Stimulated activated CD8-positive, alpha-beta memory T cell treated with anti-CD3 and anti-CD28 coated beads, Interleukin-12 subunit alpha, Interleukin-12 subunit beta, amount 100 ng/mL, for 24 hours (primary cell): Measurements from ENCODE around the gene DUOXA2.
"Not testable (repeated sequence)": the region's sequence is repeated elsewhere in the genome, so short reads cannot be mapped to it uniquely, and the experiment has no call there.

ENCODE experiments used
- DNase-seq: peaks from one replicate; pipeline ENCODE4 v3.0.0-alpha.2; 2020; ENCODE audit errors: extremely low read depth

DUOXA2 gene

DNA sequence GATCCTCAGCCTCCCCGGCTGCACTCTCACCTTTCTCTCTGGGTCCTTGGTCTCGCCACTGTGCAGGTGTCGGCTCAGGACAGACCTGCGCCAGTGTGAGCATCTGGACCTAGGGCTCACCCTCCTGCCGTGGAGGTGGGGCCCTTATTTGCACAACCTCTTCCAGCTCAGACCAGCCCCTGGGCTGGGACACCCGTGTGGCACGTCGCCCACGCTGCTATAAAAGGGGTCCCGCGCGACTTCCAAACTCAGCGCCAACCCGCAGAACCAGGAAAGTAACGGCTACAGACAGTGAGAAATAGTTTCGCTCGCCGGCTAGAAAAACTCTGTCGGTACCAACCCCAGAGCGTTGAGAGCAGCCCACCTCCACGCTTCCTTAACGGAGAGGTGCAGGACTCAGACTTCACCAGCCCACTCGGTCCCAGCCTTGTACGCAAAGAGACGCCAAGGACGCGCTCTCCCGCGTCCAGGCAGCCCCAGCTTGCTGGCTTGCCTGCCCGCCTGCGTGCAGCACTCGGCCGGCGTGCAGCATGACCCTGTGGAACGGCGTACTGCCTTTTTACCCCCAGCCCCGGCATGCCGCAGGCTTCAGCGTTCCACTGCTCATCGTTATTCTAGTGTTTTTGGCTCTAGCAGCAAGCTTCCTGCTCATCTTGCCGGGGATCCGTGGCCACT is at the start of gene DUOXA2, which contains the start of gene DUOX2:
DUOXA2 (plus strand) TSS at position 251 of the 675 bp plus-strand sequence; CDS start at position 531, 280 bp downstream.
DUOX2 (minus strand) TSS at position 97 of the 675 bp plus-strand sequence. CDS start 761 bp downstream, outside the sequence.
- no peak for DNase-seq

DNA sequence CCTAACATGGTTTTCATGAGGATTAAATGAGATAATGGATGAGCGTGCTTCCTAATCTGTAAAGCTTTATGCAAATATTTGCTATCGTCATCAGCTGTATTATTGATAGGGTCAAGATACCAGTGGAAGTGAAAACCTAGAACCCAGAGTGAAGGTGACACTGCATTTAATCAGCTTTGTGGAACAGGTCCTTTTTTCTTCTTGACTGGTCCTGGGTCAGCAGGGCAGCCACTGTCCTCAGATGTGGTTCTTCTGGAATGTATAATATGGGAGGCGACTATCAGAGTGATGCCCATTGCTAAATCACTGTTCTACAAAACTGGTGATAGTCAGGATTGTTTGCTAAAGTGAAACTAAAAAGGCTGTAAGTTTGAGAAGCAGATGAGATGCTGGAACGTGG is 49.7 kb upstream of the DUOXA2 start:
- DNase-seq, result no peak

DNA sequence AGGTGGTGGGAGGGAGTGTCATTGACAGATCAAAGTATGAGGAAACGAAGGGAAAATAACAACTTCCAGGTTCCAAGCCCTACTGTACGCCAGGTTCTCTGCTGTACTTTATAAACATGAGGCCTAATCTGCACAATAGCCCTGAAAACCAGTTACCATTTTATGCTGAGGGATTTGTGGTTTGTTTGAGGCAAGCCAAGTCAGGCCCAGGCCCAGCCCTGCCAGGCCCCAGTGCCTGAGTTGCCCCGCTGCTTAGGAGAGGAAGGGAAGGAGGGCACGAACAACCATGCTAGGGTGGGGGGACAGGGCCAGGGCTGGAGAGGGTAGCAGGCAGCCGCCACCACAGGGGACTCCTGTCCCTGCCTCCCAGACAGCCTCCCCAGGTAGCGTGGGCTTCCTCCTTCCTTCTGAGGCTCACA is 44.2 kb upstream of the DUOXA2 start:
- not testable (repeated sequence) for DNase-seq

DNA sequence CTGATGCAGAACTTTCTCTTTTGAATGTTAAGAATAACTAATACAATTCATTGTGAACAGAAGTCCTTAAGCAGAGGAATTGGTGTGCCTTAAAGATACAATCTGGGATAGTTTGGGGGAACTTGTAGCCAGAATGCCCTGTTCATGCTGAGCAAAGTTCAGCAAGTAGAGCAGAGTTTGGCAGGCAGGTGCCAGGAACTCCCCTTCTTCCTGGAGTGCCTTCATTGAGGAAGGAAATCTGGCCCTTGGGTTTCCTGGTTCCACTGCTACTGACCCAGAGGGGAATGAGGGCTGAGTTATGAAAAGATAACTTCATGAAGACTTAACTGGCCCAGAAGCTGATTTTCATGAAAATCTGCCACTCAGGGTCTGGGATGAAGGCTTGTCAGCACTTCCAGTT is 40.5 kb upstream of the DUOXA2 start:
- DNase-seq, result not testable (repeated sequence)

DNA sequence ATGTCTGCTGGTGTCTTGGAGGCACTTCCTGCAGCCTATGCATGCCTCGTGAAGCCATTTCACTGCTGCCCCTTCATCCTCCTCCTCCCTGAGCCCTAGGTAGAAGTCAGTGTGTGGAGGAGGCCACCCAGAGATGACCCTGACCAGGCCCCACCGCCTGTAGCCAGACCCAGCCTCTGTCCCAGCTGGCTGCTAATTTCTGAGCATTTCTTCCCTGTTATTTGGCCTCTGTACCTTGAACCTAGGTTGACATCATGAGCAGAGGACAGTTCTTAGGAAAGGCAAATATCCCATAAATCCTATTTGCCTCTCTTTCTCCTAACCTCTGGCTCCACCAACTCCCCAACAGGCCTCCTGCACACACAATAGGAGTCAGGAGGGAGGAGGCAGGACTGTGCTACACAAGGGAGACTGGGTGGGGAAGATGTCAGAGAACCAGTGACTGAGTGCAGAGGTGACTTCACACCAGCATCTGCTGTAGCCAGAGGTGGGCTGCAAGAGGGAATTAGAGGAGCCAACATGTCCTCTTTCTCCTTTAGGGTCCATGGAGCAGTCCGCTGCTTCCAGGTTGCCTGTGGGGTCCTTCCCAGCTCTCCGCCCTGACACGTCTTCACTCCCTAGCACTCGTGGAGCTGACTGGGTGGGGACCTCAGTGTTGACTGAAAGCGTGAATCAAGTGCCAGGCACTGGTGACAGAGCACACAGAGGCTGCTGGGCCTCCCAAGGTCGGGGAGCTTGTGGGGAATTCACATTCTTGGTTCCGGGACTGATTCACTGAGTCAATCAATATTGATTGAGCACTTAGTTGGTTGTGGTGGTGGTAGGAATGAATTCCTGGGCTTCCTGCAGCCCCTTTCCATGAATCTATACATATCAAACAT is 38.4 kb upstream of the DUOXA2 start:
- not testable (repeated sequence) for DNase-seq

DNA sequence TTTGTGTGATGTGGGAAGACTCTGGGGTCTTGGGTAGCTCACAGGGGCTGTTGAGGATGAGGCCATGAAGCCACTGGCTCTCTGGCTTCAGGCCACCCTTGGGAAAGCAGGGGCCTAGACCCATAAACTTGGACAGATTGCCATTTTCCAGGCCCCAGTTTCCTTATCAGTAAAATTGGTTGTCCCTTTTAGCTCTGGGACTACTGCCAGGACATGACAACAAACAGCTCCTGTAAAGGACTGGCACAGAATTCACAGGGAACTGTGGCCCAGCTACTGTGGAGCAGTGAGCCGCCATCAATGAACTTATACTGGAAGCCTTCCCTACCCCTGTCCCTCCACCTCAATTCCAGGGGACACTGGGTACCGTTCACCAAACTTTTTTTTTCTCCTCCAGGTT is 36.7 kb upstream of the DUOXA2 start:
- DNase-seq, result not testable (repeated sequence)

DNA sequence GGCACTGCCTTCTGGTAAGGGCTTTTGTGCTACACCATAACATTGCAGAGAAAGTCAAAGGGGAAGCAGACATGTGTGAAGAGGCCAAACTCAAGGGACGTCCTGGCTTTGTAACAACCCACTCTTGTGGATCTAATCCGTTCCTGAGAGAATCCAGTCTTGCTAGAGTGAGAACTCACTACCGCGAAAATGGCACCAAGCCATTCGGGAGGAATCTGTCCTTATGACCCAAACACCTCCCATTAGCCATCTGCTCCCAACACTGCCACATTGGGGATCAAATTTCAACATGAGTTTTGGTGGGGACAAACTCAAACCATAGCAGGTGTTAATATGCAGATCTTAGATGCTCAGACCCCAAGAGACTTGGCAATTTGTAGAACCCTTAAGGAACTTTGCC is 34.9 kb upstream of the DUOXA2 start:
- not testable (repeated sequence) for DNase-seq

DNA sequence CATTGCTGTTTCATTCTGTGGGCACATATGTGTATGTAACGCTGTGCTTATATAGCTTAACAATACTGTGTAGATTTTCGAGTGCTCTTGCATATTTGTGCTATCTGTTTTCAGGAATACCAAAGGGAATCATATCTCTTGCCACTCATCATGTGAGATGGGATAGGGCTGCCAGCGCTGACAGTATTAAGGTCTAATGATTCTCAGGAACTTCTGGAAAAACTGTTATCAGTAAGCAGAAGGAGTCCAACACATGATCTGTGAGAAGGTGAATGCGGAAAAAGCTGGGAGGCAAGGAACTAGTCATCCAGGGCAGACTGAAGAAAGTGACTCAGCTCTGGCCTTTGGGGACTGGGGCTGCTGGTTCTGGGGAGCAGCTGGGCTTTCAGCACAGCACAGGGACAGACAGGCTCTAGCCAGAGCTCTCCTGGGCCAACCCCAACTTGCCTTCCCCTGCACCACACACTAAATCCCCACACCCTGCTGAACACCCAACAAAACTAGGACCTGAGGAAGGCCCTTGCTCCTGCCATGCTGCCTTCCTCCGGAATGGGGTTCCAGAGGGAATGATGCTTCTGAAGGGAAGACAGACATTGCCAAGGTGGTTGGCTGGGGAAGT is 34.4 kb upstream of the DUOXA2 start:
- DNase-seq, result not testable (repeated sequence)

DNA sequence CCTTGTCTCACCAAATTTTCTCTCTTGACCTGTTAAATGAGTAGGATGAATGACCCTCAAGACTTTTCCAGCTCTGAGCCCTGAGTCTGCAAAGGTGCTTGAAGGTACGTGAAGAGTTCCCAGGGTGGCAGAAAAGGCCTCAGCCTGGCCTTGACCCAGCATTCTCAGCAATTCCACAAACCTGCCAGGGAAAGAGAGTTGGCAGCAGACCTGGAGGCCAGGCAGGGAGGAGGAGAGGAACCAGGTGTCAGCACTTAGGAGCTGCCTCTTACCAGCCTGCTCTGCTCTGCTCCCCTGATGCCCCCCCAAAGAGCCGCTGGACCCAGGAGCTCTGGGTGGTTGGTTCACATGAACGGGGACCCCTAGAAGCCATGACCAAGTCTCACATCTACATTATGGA is 33.5 kb upstream of the DUOXA2 start:
- DNase-seq, result not testable (repeated sequence)

DNA sequence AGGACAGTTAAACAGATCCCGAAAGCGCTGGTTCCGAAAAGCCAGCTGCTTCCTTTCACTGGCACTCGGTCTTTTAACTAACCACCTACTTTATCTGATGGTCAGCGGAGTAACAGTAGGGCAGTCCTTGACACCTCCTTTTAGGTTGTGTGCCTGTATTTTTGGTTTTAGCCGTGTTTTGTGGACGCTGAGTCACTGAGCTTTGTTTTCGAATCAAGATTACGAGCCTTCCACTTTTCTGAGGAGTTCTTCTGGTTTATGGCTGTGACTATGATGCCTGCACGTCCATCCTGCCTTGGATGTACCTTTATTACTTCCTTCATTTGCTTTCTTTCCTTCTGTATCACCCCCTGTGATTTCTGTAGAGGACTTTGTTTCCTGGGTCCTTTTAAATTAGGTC is 31.7 kb upstream of the DUOXA2 start:
- not testable (repeated sequence) for DNase-seq

DNA sequence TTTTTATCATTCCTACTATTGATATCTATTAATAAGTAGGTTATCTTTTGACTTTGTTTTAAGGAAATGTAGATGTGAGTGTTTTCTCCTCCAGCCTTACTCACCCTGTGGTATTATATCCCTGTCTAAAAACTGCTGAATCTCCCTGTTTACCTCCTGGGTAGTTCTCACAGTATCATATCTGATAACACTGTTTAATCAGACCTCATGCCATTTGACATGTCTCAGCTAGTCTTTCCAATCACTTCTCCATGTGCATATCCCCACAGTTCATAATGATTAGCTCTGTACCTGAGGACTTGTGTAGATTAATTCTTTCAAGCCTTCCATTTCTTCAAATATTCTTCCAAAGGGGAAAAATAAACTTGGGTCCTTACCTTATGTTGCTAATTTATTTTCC is 30.9 kb upstream of the DUOXA2 start:
- no peak for DNase-seq

DNA sequence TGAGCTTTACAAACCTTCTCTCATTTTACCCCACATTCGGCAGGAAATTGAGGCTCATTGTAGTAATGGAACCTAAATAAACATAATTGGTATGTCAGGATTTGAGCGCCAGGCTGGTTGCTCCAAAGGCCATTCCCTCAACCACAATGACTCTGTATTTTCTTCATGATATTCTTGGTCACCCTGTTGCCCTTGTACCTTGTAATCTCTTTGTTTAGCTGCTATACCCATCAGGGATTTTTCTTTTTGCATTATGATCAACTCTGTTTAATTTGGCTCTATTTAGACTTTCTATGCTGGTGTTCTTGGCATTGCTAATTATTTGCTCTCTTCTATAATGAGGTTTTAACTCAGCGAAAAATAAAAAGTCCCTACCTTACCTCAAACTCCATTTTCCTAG is 30.0 kb upstream of the DUOXA2 start:
- DNase-seq, result no peak

DNA sequence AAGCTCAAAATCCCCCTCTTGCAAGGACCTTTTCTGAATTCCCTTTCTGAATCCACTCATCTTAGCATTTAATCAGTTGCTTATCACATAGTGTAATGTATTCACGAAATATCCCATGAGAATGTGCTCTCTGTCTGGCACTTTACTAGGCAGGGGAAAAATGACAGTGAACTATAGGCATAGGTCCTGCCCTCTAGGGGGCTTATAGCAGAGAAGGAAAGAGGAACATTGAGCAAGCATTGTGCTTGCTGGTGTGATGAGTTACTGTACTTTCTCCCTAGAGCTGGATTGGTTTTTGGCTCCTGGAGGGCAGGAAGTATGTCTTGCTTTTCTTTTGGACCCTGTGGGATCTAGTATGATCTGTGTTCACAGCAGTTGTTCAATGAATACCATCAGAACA is 26.6 kb upstream of the DUOXA2 start:
- no peak for DNase-seq

DNA sequence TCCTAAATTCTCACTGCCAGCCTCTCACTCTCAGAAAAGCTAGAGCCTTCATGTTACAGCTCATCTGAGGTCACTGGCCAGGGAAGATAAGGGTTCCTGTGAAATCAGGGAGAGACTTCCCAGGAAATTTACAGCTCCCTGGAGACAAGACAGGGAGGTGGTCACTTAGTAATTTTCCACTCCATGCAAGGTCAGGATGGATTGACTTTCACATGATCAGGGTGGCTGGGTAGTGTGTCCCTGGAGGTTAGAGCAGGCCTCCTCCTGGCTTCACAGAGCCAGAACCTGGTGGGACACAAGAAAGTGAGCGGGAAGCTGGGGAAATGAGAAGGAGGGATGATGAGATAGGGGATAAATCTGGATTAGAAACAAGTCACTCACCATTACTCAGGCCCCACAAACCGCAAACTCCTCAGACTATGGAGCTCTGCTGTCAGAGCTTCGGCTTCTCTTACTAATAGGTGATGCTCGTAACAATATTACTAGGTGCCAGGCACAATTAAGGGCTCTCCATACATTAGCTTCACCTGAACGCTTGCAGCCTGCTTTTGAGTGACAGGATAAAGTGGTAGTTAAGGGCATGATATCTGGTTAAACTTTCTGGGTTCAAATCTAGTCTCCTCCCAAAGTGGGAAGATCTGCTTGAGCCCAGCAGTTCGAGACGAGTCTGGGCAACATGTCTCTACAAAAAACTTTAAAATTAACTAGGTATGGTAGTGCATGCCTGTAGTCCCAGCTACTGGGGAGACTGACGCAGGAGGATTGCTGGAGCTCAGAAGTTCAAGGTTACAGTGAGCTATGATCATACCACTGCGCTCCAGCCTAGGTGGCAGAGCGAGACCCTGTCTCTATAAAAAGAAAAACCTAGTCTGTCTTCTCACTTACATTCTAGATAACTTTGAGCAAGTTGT is 25.1 kb upstream of the DUOXA2 start:
- DNase-seq, result no peak

DNA sequence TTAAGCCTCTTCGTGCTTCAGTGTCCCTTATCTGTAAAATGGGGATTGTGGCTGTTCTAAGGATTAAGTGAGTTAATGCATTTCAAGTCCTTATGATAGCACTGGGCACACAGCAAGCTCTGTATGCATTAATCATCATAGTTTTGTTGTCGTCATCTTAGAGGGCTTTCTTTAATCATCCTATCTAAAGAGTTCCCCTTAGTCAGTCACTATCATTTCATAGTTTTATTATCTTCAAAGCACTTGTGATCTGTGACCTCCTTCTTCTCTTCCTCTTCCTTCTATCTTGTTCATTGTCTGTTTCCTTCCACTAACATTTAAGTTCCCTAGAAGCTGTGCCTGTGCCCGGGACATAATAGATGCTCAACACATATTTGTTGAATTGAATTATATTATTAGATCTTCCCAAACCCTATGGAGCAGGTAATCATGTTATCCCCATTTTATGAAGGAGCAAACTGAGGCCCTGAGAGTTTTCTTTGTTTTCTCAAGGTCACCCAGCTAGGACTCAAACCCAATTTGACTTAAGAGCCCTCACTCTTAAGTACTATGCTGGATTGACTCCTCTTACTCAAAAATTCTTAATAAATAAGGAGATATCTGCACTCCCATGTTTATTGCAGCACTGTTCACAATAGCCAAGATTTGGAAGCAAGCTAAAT is 24.3 kb upstream of the DUOXA2 start:
- no peak for DNase-seq

DNA sequence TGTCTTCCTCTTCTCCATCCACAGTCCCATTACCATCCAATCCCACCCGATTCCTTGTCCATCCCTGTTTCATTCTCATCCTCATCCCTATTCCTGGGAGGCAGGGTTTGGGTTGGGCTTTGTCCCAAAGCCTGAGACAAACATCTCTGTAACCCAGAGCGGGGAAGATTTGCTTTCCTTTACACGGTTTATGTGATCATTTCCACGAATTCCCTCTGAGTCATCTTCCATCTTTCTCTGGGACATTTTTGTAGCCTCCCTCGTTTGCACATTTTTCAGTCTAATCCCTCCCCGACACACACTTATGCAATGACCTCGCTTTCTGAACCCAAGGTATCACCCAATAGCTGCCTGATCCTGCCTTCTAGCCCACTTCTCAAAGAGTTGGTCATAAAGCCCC is 23.0 kb upstream of the DUOXA2 start:
- no peak for DNase-seq

DNA sequence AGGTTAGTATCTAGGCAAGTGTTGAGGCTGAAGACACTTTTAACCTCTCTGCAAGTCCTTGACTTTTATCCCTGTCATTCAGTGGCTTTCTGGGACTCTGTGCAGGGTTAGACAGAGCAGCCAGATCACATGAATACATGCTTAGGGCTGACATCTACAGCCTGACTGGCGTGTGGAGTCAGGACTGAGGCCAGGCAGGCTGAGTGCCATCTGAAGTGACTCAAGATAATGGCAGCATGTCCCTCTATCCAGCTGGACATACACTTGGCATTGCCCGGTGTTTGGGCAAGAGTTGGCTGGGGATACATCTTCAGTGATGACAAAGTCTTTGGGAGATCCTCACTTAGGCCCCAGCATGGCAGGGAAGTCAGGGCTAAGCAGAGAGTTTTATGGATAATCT is 22.6 kb upstream of the DUOXA2 start:
- no peak for DNase-seq

DNA sequence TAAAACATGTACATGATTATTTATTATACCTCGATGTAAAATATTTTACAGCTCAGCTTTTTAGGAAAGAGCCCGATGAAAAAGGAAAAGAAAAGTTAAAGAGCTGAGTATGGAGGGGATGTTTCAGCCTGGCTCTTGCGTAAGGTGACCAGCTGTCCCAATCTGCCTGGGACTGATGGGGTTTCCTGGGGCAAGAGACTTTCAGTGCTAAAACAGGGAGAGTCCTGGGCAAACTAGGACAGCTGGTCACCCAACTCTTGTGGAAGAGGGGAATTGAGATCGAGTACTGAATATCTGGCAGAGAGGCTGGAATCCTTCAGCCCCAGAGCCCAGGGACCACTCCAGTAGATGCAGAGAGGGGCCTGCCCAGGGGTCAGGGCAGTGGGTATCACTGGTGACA is 21.1 kb upstream of the DUOXA2 start:
- DNase-seq, result no peak

DNA sequence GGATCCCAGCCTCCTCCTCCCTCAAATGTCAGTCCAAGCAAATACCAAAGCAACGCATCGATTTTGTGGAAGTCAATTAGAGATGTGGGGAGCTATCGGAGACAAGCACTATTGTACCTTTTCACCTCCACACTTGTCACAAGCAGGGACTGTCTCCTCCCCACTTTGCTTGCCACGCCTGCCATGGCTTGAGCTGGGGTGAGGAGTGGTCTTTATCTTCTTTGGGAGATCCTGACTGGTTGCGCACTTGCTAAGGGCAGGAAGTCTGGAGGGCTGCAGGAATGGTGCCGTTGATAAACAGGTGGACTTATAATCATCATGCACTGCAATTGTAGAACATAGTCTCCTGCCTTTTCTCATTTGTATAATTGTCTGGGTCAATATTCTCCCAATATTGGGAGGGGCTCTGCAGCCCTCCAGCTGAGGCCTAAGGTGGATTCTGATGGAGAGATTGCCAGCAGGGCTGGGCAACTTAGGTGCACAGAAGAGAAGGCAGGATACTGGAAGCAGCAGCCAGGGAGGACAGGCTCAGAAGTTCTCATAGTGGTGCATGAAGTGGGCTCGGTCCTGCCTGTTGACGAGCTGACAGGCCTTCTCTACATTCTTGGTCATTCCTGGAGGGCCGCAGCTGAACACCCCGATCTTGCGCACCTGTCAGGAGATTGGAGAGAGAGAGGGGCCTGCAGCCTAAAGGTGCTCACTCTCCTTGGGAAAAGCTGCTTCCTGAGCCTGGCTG is 20.3 kb upstream of the DUOXA2 start:
- no peak for DNase-seq

DNA sequence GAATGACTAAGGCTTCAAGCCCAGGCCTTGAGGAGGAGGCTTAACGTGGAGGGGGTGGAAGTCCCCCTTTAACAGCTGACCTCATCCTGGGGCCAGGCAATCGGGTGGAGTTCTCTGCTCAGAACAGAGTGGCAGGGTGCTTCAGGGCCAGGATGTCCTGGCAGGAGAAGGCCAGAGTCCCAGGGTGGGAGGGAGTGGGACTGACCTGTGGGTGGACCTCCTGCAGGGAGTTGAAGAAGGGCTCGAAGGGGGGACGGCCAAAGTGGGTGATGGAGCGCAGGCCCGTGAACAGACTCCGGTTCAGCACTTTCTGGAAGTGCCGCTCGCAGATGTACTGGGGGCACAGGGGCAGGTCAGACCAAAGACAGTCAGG is 19.8 kb upstream of the DUOXA2 start:
- no peak for DNase-seq
